ENCODE data around the gene SMIM24.
"Not testable (repeated sequence)": the region's sequence is repeated elsewhere in the genome, so short reads cannot be mapped to it uniquely, and the experiment has no call there.

Gene SMIM24

GRCh38 chr19:3454656-3455392 lies 25.5 kb downstream of the SMIM24 start:
- no peaks in the 10 kb centered on the region for H3K27me3 Mint-ChIP-seq
- H3K27ac Mint-ChIP-seq, result no peak overlapping the region
- CTCF ChIA-PET, result no interaction called here
- peaks cover 7% of the 10 kb centered on the region for H3K4me1 Mint-ChIP-seq
- H3K9me3 Mint-ChIP-seq, result no peaks in the 10 kb centered on the region
- no peak for DNase-seq
- no peaks in the 10 kb centered on the region for H3K36me3 Mint-ChIP-seq
- no peak overlapping the region for H3K4me3 Mint-ChIP-seq

- no peak overlapping the region for H3K27ac Mint-ChIP-seq
- CTCF ChIA-PET, result no interaction called here
- no peaks in the 10 kb centered on the region for H3K9me3 Mint-ChIP-seq
- no peaks in the 10 kb centered on the region for H3K27me3 Mint-ChIP-seq
- DNase-seq, result no peak
- peaks cover 3% of the 10 kb centered on the region for H3K4me1 Mint-ChIP-seq
- no peak overlapping the region for H3K4me3 Mint-ChIP-seq
- no peaks in the 10 kb centered on the region for H3K36me3 Mint-ChIP-seq
Measured at GRCh38 chr19:3453840-3454239, 26.5 kb downstream of the SMIM24 start.

GRCh38 chr19:3452942-3453214 lies 27.4 kb downstream of the SMIM24 start:
- H3K27me3 Mint-ChIP-seq, CTCF ChIA-PET, H3K27ac Mint-ChIP-seq: not testable (repeated sequence)

GRCh38 chr19:3452171-3452941 lies 28.0 kb downstream of the SMIM24 start:
- Mint-ChIP-seq H3K27me3 (no peaks in the 10 kb centered on the region), H3K36me3 (no peaks in the 10 kb centered on the region), H3K4me1 (no peaks in the 10 kb centered on the region), H3K9me3 (no peaks in the 10 kb centered on the region), H3K4me3 (no peak overlapping the region), H3K27ac (no peak overlapping the region)
- CTCF ChIA-PET, result no interaction called here
- DNase-seq, result no peak

More at GRCh38 chr19:3452942-3453214, 27.4 kb downstream of the SMIM24 start:
- H3K9me3 Mint-ChIP-seq, H3K36me3 Mint-ChIP-seq, H3K4me1 Mint-ChIP-seq, DNase-seq, H3K4me3 Mint-ChIP-seq: not testable (repeated sequence)

- no peak overlapping the region for H3K27ac Mint-ChIP-seq
- no peaks in the 10 kb centered on the region for H3K4me1 Mint-ChIP-seq
- CTCF ChIA-PET, result no interaction called here
- no peak overlapping the region for H3K4me3 Mint-ChIP-seq
- no peaks in the 10 kb centered on the region for H3K36me3 Mint-ChIP-seq
- H3K27me3 Mint-ChIP-seq, result no peaks in the 10 kb centered on the region
- no peak for DNase-seq
- no peaks in the 10 kb centered on the region for H3K9me3 Mint-ChIP-seq
Measured at GRCh38 chr19:3451451-3451866, 28.9 kb downstream of the SMIM24 start.

- CTCF ChIA-PET, result no interaction called here
- no peak for DNase-seq
- no peaks in the 10 kb centered on the region for H3K4me1 Mint-ChIP-seq
- no peak overlapping the region for H3K27ac Mint-ChIP-seq
- H3K36me3 Mint-ChIP-seq, result no peaks in the 10 kb centered on the region
- no peaks in the 10 kb centered on the region for H3K27me3 Mint-ChIP-seq
- no peak overlapping the region for H3K4me3 Mint-ChIP-seq
- no peaks in the 10 kb centered on the region for H3K9me3 Mint-ChIP-seq
Measured at GRCh38 chr19:3450796-3451411, 29.4 kb downstream of the SMIM24 start.

GRCh38 chr19:3448616-3449334 lies 31.6 kb downstream of the SMIM24 start:
- Mint-ChIP-seq H3K4me1 (peaks cover 5% of the 10 kb centered on the region), H3K4me3 (no peak overlapping the region), H3K36me3 (no peaks in the 10 kb centered on the region), H3K27ac (no peak overlapping the region), H3K27me3 (no peaks in the 10 kb centered on the region), H3K9me3 (no peaks in the 10 kb centered on the region)
- CTCF ChIA-PET, result interaction anchor here (0.6 kb wide), 1 partner anchor 387 kb away, joined by 3 read pairs; no protein-coding TSS in a partner anchor
- DNase-seq, result no peak

GRCh38 chr19:3446657-3447056 lies 33.7 kb downstream of the SMIM24 start:
- not testable (repeated sequence) for H3K27me3 Mint-ChIP-seq, H3K4me1 Mint-ChIP-seq, H3K4me3 Mint-ChIP-seq, H3K9me3 Mint-ChIP-seq, DNase-seq, H3K36me3 Mint-ChIP-seq, H3K27ac Mint-ChIP-seq
- CTCF ChIA-PET, result interaction anchor here (0.7 to 1.1 kb wide), 2 partner anchors 26 to 446 kb away, joined by 3 read pairs; no protein-coding TSS in a partner anchor

- Mint-ChIP-seq H3K4me1 (peaks cover 10% of the 10 kb centered on the region), H3K27ac (no peak overlapping the region), H3K27me3 (no peaks in the 10 kb centered on the region), H3K9me3 (no peaks in the 10 kb centered on the region), H3K36me3 (no peaks in the 10 kb centered on the region), H3K4me3 (no peak overlapping the region)
- CTCF ChIA-PET, result no interaction called here
- no peak for DNase-seq
Measured at GRCh38 chr19:3444695-3445234, 35.6 kb downstream of the SMIM24 start.

GRCh38 chr19:3443840-3444694 lies 36.3 kb downstream of the SMIM24 start:
- H3K27ac Mint-ChIP-seq, result no peak overlapping the region
- no peak overlapping the region for H3K4me3 Mint-ChIP-seq
- H3K27me3 Mint-ChIP-seq, result no peaks in the 10 kb centered on the region
- no peaks in the 10 kb centered on the region for H3K36me3 Mint-ChIP-seq
- DNase-seq, result no peak
- no peaks in the 10 kb centered on the region for H3K9me3 Mint-ChIP-seq
- CTCF ChIA-PET, result no interaction called here
- peaks cover 10% of the 10 kb centered on the region for H3K4me1 Mint-ChIP-seq

GRCh38 chr19:3442487-3443071 lies 37.7 kb downstream of the SMIM24 start:
- H3K9me3 Mint-ChIP-seq, result no peaks in the 10 kb centered on the region
- H3K4me3 Mint-ChIP-seq, result no peak overlapping the region
- peaks cover 2% of the 10 kb centered on the region for H3K36me3 Mint-ChIP-seq
- no peaks in the 10 kb centered on the region for H3K27me3 Mint-ChIP-seq
- no peak for DNase-seq
- CTCF ChIA-PET, result interaction anchor here (1.1 kb wide), 1 partner anchor 13 kb away, joined by 3 read pairs; no protein-coding TSS in a partner anchor
- no peak overlapping the region for H3K27ac Mint-ChIP-seq
- peaks cover 10% of the 10 kb centered on the region for H3K4me1 Mint-ChIP-seq

- H3K4me3 Mint-ChIP-seq, result no peak overlapping the region
- DNase-seq, result no peak
- peaks cover 10% of the 10 kb centered on the region for H3K4me1 Mint-ChIP-seq
- H3K27me3 Mint-ChIP-seq, result no peaks in the 10 kb centered on the region
- H3K27ac Mint-ChIP-seq, result no peak overlapping the region
- H3K36me3 Mint-ChIP-seq, result peaks cover 2% of the 10 kb centered on the region
- H3K9me3 Mint-ChIP-seq, result no peaks in the 10 kb centered on the region
- CTCF ChIA-PET, result no interaction called here
Measured at GRCh38 chr19:3441986-3442329, 38.4 kb downstream of the SMIM24 start.
